Activated gamma-delta T cell (primary cell): ENCODE measurements around the gene DEXI.

ENCODE experiments used
- DNase-seq: peaks from one replicate; lab custom pipeline; 2025; lab: John Stamatoyannopoulos, UW
- total RNA-seq, 2 donors: gene quantifications; one replicate each; lab custom pipeline; 2026; lab: John Stamatoyannopoulos, UW

Gene DEXI
- 30.7 to 39.6 reads per million in 2 donors for total RNA-seq

GRCh38 chr16:10942352-10943063, at the start of gene DEXI:
TSS of gene DEXI (minus strand) at chr16:10942468. CDS start at chr16:10942005, 463 bp downstream.
- peak; percentile 94 for DNase-seq

- no peak for DNase-seq
Observed at GRCh38 chr16:10990378-10990777, 48.1 kb upstream of the DEXI start.

- no peak for DNase-seq
Observed at GRCh38 chr16:10989559-10989958, 47.3 kb upstream of the DEXI start.

GRCh38 chr16:10988879-10989278, 46.6 kb upstream of the DEXI start:
- no peak for DNase-seq

- no peak for DNase-seq
Observed at GRCh38 chr16:10988164-10988803, 46.0 kb upstream of the DEXI start.

- DNase-seq: no peak
Observed at GRCh38 chr16:10987361-10988163, 45.3 kb upstream of the DEXI start.

GRCh38 chr16:10984509-10984908, 42.2 kb upstream of the DEXI start:
- no peak for DNase-seq

- DNase-seq: no peak
Observed at GRCh38 chr16:10983159-10983558, 40.9 kb upstream of the DEXI start.

GRCh38 chr16:10982465-10983150, 40.3 kb upstream of the DEXI start:
- no peak for DNase-seq

- no peak for DNase-seq
Observed at GRCh38 chr16:10981697-10982216, 39.5 kb upstream of the DEXI start.

GRCh38 chr16:10980813-10981212, 38.5 kb upstream of the DEXI start:
- no peak for DNase-seq

GRCh38 chr16:10979717-10980601, 37.7 kb upstream of the DEXI start:
- no peak for DNase-seq

GRCh38 chr16:10978871-10979446, 36.7 kb upstream of the DEXI start:
- DNase-seq: no peak

GRCh38 chr16:10978124-10978523, 35.9 kb upstream of the DEXI start:
- DNase-seq: no peak

GRCh38 chr16:10976634-10977033, 34.4 kb upstream of the DEXI start:
- no peak for DNase-seq

- no peak for DNase-seq
Observed at GRCh38 chr16:10972819-10973464, 30.7 kb upstream of the DEXI start.

- DNase-seq: no peak
Observed at GRCh38 chr16:10972108-10972818, 30.0 kb upstream of the DEXI start.

GRCh38 chr16:10971560-10971961, 29.3 kb upstream of the DEXI start:
- no peak for DNase-seq

GRCh38 chr16:10970065-10970464, 27.8 kb upstream of the DEXI start:
- no peak for DNase-seq
